Activated CD4-positive, CD25-positive, alpha-beta regulatory T cell treated with anti-CD3 and anti-CD28 coated beads, Interleukin-2, amount 50 U/mL, for 16 hours (primary cell): Measurements from ENCODE around the gene LRP2BP.
"Not testable (repeated sequence)": the region's sequence is repeated elsewhere in the genome, so short reads cannot be mapped to it uniquely, and the experiment has no call there.

Source experiments
- DNase-seq: peaks from one replicate; pipeline ENCODE4 v3.0.0-alpha.2; 2020; ENCODE audit warnings: low read depth, low spot score

Gene LRP2BP

GRCh38 chr4:185328586-185328985, 67.1 kb downstream of the LRP2BP start:
- no peak for DNase-seq

- DNase-seq: not testable (repeated sequence)
Measured at GRCh38 chr4:185325721-185326120, 70.0 kb downstream of the LRP2BP start.

- not testable (repeated sequence) for DNase-seq
Measured at GRCh38 chr4:185324361-185324760, 71.4 kb downstream of the LRP2BP start.

GRCh38 chr4:185323606-185324005, 72.1 kb downstream of the LRP2BP start:
- no peak for DNase-seq

- no peak for DNase-seq
Measured at GRCh38 chr4:185322803-185323202, 72.9 kb downstream of the LRP2BP start.

GRCh38 chr4:185318679-185319078, 77.0 kb downstream of the LRP2BP start:
- DNase-seq: no peak

- no peak for DNase-seq
Measured at GRCh38 chr4:185317880-185318279, 77.8 kb downstream of the LRP2BP start.

GRCh38 chr4:185317462-185317861, 78.3 kb downstream of the LRP2BP start:
- DNase-seq: not testable (repeated sequence)
